ENCODE measurements around the gene TNK2.

TNK2 gene

DNA sequence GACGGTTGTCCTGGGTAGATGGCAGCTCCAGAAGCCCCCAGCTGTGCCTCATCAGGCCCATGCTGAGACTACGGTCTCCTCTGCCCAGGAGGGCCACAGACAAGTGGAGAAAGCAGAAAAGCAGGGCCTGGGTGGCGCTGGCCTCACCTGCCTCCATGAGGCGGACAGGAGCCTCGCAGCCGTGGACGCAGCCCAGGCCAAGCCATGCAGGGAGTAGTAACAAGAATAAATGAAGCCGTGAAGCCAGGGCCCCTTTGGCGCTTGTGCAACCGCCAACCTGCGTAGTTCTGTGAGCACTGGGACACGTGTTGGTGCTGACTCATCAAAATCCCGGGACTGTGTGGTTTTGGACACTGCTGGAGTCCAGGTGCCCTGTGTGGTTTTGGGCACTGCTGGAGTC, 84.4 kb downstream of the TNK2 start:
- H3K27me3 ChIP-seq (ENCODE audit: insufficient read depth, low read length) = peaks cover 18% of the 10 kb centered on the region
- H3K4me2 ChIP-seq (ENCODE audit: low read length) = no peak overlapping the region
- H3K9me3 ChIP-seq (ENCODE audit: low read length) = no peaks in the 10 kb centered on the region
- no peak overlapping the region for H2AFZ ChIP-seq (ENCODE audit: low read length)
- no peaks in the 10 kb centered on the region for H3K36me3 ChIP-seq (ENCODE audit: insufficient read depth, low read length)
- H3F3A ChIP-seq (ENCODE audit: insufficient read depth, low read length) = no peaks in the 10 kb centered on the region
- no peak overlapping the region for H3K4me3 ChIP-seq (ENCODE audit: low read depth, low read length, poor library complexity, severe bottlenecking)
- H3K79me2 ChIP-seq (ENCODE audit: insufficient read depth, low read length) = no peaks in the 10 kb centered on the region
- no peak overlapping the region for H3K9ac ChIP-seq (ENCODE audit: low read length)
- no peak overlapping the region for H3K27ac ChIP-seq (ENCODE audit: low read depth, low read length, poor library complexity, severe bottlenecking)
- H3K9me2 ChIP-seq (ENCODE audit: low read depth, low read length) = no peaks in the 10 kb centered on the region
- no peak for TF ChIP-seq EZH2 (IDR thresholded peaks at IDR 0.05; ENCODE audit: borderline replicate concordance, low read length)
- TF ChIP-seq, protein P1, sequence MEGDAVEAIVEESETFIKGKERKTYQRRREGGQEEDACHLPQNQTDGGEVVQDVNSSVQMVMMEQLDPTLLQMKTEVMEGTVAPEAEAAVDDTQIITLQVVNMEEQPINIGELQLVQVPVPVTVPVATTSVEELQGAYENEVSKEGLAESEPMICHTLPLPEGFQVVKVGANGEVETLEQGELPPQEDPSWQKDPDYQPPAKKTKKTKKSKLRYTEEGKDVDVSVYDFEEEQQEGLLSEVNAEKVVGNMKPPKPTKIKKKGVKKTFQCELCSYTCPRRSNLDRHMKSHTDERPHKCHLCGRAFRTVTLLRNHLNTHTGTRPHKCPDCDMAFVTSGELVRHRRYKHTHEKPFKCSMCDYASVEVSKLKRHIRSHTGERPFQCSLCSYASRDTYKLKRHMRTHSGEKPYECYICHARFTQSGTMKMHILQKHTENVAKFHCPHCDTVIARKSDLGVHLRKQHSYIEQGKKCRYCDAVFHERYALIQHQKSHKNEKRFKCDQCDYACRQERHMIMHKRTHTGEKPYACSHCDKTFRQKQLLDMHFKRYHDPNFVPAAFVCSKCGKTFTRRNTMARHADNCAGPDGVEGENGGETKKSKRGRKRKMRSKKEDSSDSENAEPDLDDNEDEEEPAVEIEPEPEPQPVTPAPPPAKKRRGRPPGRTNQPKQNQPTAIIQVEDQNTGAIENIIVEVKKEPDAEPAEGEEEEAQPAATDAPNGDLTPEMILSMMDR (IDR thresholded peaks at IDR 0.05; ENCODE audit: low read length) = no peak
- H3K4me1 ChIP-seq (ENCODE audit: insufficient read depth, low read length, severe bottlenecking) = peaks cover 8% of the 10 kb centered on the region
- H4K20me1 ChIP-seq (ENCODE audit: insufficient read depth, low read length) = no peaks in the 10 kb centered on the region

DNA sequence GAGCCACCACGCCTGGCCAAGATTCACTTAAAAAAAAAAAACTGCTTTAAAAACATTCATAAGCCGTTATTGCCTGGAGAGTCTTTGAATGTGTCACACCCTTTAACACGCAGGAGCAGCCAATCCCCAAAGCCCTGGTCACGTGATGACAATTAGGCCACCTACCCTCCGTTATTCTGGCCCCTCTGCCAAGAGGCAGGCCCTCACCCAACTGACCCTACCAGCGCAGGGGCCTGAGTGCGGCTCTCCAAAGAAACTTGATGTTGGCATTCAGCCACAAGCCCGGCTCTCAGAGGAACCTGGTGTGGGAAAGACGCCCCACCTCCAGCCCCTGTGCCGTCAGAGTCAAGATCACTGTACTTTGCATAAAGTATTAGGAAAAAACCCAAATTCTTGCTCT, 85.1 kb downstream of the TNK2 start:
- peaks cover 8% of the 10 kb centered on the region for H3K4me1 ChIP-seq (ENCODE audit: insufficient read depth, low read length, severe bottlenecking)
- no peaks in the 10 kb centered on the region for H3F3A ChIP-seq (ENCODE audit: insufficient read depth, low read length)
- no peaks in the 10 kb centered on the region for H3K79me2 ChIP-seq (ENCODE audit: insufficient read depth, low read length)
- H3K9me2 ChIP-seq (ENCODE audit: low read depth, low read length) = no peaks in the 10 kb centered on the region
- no peak for TF ChIP-seq EZH2 (IDR thresholded peaks at IDR 0.05; ENCODE audit: borderline replicate concordance, low read length)
- TF ChIP-seq, protein P1 (IDR thresholded peaks at IDR 0.05; ENCODE audit: low read length) = no peak
- no peak overlapping the region for H2AFZ ChIP-seq (ENCODE audit: low read length)
- H4K20me1 ChIP-seq (ENCODE audit: insufficient read depth, low read length) = no peaks in the 10 kb centered on the region
- H3K4me3 ChIP-seq (ENCODE audit: low read depth, low read length, poor library complexity, severe bottlenecking) = no peak overlapping the region
- H3K36me3 ChIP-seq (ENCODE audit: insufficient read depth, low read length) = no peaks in the 10 kb centered on the region
- no peak overlapping the region for H3K27ac ChIP-seq (ENCODE audit: low read depth, low read length, poor library complexity, severe bottlenecking)
- peaks cover 18% of the 10 kb centered on the region for H3K27me3 ChIP-seq (ENCODE audit: insufficient read depth, low read length)
- no peak overlapping the region for H3K4me2 ChIP-seq (ENCODE audit: low read length)
- no peak overlapping the region for H3K9ac ChIP-seq (ENCODE audit: low read length)
- no peaks in the 10 kb centered on the region for H3K9me3 ChIP-seq (ENCODE audit: low read length)

DNA sequence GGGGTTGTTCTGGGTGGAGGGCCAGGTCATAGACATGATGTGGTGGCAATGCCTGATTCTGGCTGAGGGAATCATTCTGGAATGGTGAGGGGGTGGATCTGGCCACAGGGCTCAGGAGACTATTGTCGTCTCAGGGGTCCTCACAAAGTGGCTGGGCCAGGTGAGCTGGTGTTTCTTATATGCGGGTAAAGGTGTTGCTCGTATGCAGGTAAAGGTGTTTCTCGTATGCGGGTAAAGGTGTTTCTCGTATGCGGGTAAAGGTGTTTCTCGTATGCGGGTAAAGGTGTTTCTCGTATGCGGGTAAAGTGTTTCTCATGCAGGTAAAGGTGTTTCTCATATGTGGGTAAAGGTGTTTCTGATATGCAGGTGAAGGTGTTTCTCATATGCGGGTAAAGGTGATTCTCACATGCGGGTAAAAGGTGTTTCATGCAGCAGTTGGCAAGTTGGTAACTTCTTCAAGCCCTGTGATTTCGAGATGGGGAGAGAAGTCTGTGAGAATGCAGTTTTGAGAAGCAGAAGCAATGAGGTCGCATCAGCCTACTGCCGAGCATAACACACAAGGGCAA, 86.1 kb downstream of the TNK2 start:
- H3K9me3 ChIP-seq (ENCODE audit: low read length) = no peaks in the 10 kb centered on the region
- no peak overlapping the region for H3K9ac ChIP-seq (ENCODE audit: low read length)
- H3K4me2 ChIP-seq (ENCODE audit: low read length) = no peak overlapping the region
- no peaks in the 10 kb centered on the region for H3F3A ChIP-seq (ENCODE audit: insufficient read depth, low read length)
- no peak overlapping the region for H2AFZ ChIP-seq (ENCODE audit: low read length)
- peaks cover 18% of the 10 kb centered on the region for H3K27me3 ChIP-seq (ENCODE audit: insufficient read depth, low read length)
- no peak overlapping the region for H3K27ac ChIP-seq (ENCODE audit: low read depth, low read length, poor library complexity, severe bottlenecking)
- H3K4me3 ChIP-seq (ENCODE audit: low read depth, low read length, poor library complexity, severe bottlenecking) = no peak overlapping the region
- peaks cover 8% of the 10 kb centered on the region for H3K4me1 ChIP-seq (ENCODE audit: insufficient read depth, low read length, severe bottlenecking)
- TF ChIP-seq EZH2 (IDR thresholded peaks at IDR 0.05; ENCODE audit: borderline replicate concordance, low read length) = no peak
- TF ChIP-seq, protein P1 (IDR thresholded peaks at IDR 0.05; ENCODE audit: low read length) = no peak
- H4K20me1 ChIP-seq (ENCODE audit: insufficient read depth, low read length) = no peaks in the 10 kb centered on the region
- no peaks in the 10 kb centered on the region for H3K9me2 ChIP-seq (ENCODE audit: low read depth, low read length)
- no peaks in the 10 kb centered on the region for H3K79me2 ChIP-seq (ENCODE audit: insufficient read depth, low read length)
- H3K36me3 ChIP-seq (ENCODE audit: insufficient read depth, low read length) = no peaks in the 10 kb centered on the region
